ENCODE data around the gene PCSK7. TPM values are rescaled to one million over a fixed set of nuclear protein-coding genes. Genes with fewer than 3 reads are reported as not detected.

Gene PCSK7
- total RNA-seq, 4 donors from 2014 or later, result 136 to 244 (median 171) TPM

- no peaks in the 10 kb centered on the region for H3K27me3 ChIP-seq
- H3K9me3 ChIP-seq, result no peaks in the 10 kb centered on the region
- no peak for TF ChIP-seq POLR2A (IDR thresholded peaks at IDR 0.05)
- TF ChIP-seq, protein P1, sequence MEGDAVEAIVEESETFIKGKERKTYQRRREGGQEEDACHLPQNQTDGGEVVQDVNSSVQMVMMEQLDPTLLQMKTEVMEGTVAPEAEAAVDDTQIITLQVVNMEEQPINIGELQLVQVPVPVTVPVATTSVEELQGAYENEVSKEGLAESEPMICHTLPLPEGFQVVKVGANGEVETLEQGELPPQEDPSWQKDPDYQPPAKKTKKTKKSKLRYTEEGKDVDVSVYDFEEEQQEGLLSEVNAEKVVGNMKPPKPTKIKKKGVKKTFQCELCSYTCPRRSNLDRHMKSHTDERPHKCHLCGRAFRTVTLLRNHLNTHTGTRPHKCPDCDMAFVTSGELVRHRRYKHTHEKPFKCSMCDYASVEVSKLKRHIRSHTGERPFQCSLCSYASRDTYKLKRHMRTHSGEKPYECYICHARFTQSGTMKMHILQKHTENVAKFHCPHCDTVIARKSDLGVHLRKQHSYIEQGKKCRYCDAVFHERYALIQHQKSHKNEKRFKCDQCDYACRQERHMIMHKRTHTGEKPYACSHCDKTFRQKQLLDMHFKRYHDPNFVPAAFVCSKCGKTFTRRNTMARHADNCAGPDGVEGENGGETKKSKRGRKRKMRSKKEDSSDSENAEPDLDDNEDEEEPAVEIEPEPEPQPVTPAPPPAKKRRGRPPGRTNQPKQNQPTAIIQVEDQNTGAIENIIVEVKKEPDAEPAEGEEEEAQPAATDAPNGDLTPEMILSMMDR (IDR thresholded peaks at IDR 0.05), result no peak
- peaks cover 0 to 70% (median 0%) of the 10 kb centered on the region in 3 donors for H3K36me3 ChIP-seq
- H3K4me3 ChIP-seq, result no peak overlapping the region
- DNase-seq, result peak in 1 of 3 donors; percentile 49
- peak overlapping the region; percentile 49 to 86 (median 65) for H3K27ac ChIP-seq
- H3K4me1 ChIP-seq, result peaks cover 0 to 67% (median 7%) of the 10 kb centered on the region in 4 donors
These were observed 11.3 kb downstream of the PCSK7 start for GRCh38 chr11:117220568-117220967.

DNA sequence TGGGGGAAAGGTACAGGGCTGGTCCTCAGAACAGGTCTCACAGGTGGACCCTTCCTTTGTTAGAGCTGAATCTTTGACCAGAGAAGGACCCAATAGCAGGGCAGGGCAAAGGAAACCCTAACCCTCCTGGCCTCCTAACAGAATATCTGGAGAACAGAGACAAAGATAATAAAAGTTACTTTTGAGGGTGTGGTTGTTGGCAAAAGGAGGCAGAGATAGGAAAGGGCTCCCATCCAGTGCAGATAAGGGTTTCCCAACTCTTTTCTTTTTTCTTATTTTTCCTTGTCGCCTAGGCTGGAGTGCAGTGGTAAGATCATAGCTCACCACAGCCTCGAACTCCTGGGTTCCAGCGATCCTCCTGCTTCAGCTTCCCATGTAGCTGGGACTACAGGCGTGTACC, 11.9 kb downstream of the PCSK7 start:
- TF ChIP-seq POLR2A (IDR thresholded peaks at IDR 0.05), result no peak
- TF ChIP-seq, protein P1 (IDR thresholded peaks at IDR 0.05), result no peak
- no peaks in the 10 kb centered on the region for H3K9me3 ChIP-seq
- H3K36me3 ChIP-seq, result peaks cover 0 to 73% (median 0%) of the 10 kb centered on the region in 3 donors
- DNase-seq, result no peak
- peak overlapping the region; percentile 49 to 86 (median 68) for H3K27ac ChIP-seq
- H3K4me1 ChIP-seq, result peaks cover 0 to 61% (median 7%) of the 10 kb centered on the region in 4 donors
- no peaks in the 10 kb centered on the region for H3K27me3 ChIP-seq
- H3K4me3 ChIP-seq, result no peak overlapping the region

DNA sequence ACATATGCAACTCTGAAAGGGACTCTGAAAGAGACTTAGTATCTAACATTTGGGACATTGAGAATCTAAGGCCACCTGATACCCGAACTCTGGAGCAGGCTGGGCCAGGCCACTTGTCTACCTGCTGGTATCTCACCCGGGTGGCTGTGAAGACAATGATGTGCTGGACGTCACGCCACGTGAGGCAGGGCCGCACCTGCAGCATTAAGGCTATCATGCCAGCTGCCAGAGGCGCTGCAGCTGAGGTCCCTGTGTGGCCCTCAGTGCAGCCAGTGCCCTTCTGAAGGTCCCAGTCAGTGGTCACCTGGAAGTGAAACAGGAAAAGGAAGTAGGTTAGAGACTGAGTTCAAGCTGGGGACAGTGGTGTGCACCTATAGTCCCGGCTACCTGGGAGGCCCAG, 12.4 kb downstream of the PCSK7 start:
- TF ChIP-seq POLR2A (IDR thresholded peaks at IDR 0.05), result no peak
- TF ChIP-seq, protein P1 (IDR thresholded peaks at IDR 0.05), result no peak
- Histone ChIP-seq H3K9me3 (no peaks in the 10 kb centered on the region), H3K27ac (peak overlapping the region; percentile 49 to 86 (median 68)), H3K4me1 (peaks cover 0 to 56% (median 7%) of the 10 kb centered on the region in 4 donors), H3K27me3 (no peaks in the 10 kb centered on the region), H3K4me3 (no peak overlapping the region), H3K36me3 (peaks cover 0 to 78% (median 0%) of the 10 kb centered on the region in 3 donors)
- DNase-seq, result no peak

GRCh38 chr11:117219001-117219400, 12.9 kb downstream of the PCSK7 start:
- H3K36me3 ChIP-seq, result peaks cover 0 to 82% (median 0%) of the 10 kb centered on the region in 3 donors
- peaks cover 0 to 51% (median 7%) of the 10 kb centered on the region in 4 donors for H3K4me1 ChIP-seq
- H3K27me3 ChIP-seq, result no peaks in the 10 kb centered on the region
- no peak overlapping the region for H3K4me3 ChIP-seq
- H3K27ac ChIP-seq, result peak overlapping the region; percentile 49 to 86 (median 68)
- DNase-seq, result no peak
- no peaks in the 10 kb centered on the region for H3K9me3 ChIP-seq
- no peak for TF ChIP-seq POLR2A (IDR thresholded peaks at IDR 0.05)
- TF ChIP-seq, protein P1 (IDR thresholded peaks at IDR 0.05), result no peak

GRCh38 chr11:117218133-117218915, 13.5 kb downstream of the PCSK7 start:
- DNase-seq, result no peak
- peaks cover 0 to 82% (median 0%) of the 10 kb centered on the region in 3 donors for H3K36me3 ChIP-seq

More at GRCh38 chr11:117218133-117218915, 13.5 kb downstream of the PCSK7 start:
- Histone ChIP-seq H3K9me3 (no peaks in the 10 kb centered on the region), H3K4me1 (peaks cover 0 to 44% (median 7%) of the 10 kb centered on the region in 4 donors), H3K27ac (peak overlapping the region; percentile 49 to 86 (median 68)), H3K4me3 (no peak overlapping the region), H3K27me3 (no peaks in the 10 kb centered on the region)
- TF ChIP-seq, protein P1 (IDR thresholded peaks at IDR 0.05), result no peak
- TF ChIP-seq POLR2A (IDR thresholded peaks at IDR 0.05), result no peak
